ACC112 (cell line): ENCODE measurements around the gene RABGGTB.
A peak's percentile ranks its signal among the peaks of the same experiment; 100 is the strongest.
"Not testable (repeated sequence)": the region's sequence is repeated elsewhere in the genome, so short reads cannot be mapped to it uniquely, and the experiment has no call there.

Source experiments
- H2AFZ ChIP-seq: fragments of 200-600 bp; sonication (generic); one replicate; pipeline ENCODE4 v1.6.0; 2017; ENCODE audit warnings: antibody characterized with exemption, low read length; ENCODE audit not compliant: unreplicated experiment
- H3K27ac ChIP-seq: fragments of 200-600 bp; sonication (generic); 2 replicates; pipeline ENCODE4 v1.5.1; 2014; ENCODE audit warnings: low read depth, mild to moderate bottlenecking, antibody characterized with exemption, low read length, moderate library complexity
- H3K27me3 ChIP-seq: fragments of 200-600 bp; sonication (generic); 2 replicates; pipeline ENCODE4 v1.6.1; 2014; ENCODE audit warnings: mild to moderate bottlenecking, antibody characterized with exemption, low read length, moderate library complexity, mixed read lengths; ENCODE audit not compliant: insufficient read depth
- H3K36me3 ChIP-seq: fragments of 200-600 bp; sonication (generic); 2 replicates; pipeline ENCODE4 v1.6.1; 2016; ENCODE audit warnings: mild to moderate bottlenecking, antibody characterized with exemption, low read length, moderate library complexity, mixed read lengths; ENCODE audit not compliant: insufficient read depth
- H3K4me1 ChIP-seq: fragments of 200-600 bp; sonication (generic); one replicate; pipeline ENCODE4 v1.6.1; 2016; ENCODE audit warnings: low read length, mixed read lengths; ENCODE audit not compliant: insufficient read depth, unreplicated experiment, control insufficient read depth
- H3K4me3 ChIP-seq: fragments of 200-600 bp; sonication (generic); 2 replicates; pipeline ENCODE4 v1.5.1; 2014; ENCODE audit warnings: mild to moderate bottlenecking, low read depth, low read length
- H3K79me2 ChIP-seq: fragments of 200-600 bp; sonication (generic); one replicate; pipeline ENCODE4 v1.6.0; 2016; ENCODE audit warnings: low read length; ENCODE audit not compliant: control insufficient read depth, unreplicated experiment, insufficient read depth

Gene RABGGTB

GRCh38 chr1:75785983-75786853 is at the start of gene RABGGTB:
Gene RABGGTB (plus strand): TSS chr1:75786256. CDS start chr1:75786272, 16 bp downstream.
- peak within 1 kb of the TSS; percentile 58 for H3K27ac ChIP-seq
- peaks cover 26% of the 10 kb centered on the region for H3K4me1 ChIP-seq
- H2AFZ ChIP-seq, result peak within 1 kb of the TSS; percentile 94
- no peaks in the 10 kb centered on the region for H3K27me3 ChIP-seq
- H3K36me3 ChIP-seq, result peaks cover 31% of the 10 kb centered on the region
- H3K79me2 ChIP-seq, result peaks cover 51% of the 10 kb centered on the region
- H3K4me3 ChIP-seq, result peak within 1 kb of the TSS; percentile 93

- Histone ChIP-seq H2AFZ (no peak overlapping the region), H3K36me3 (peaks cover 3% of the 10 kb centered on the region; the same call in 1 of the 2 replicates)
These were observed 43.9 kb upstream of the RABGGTB start for GRCh38 chr1:75742047-75742625.

GRCh38 chr1:75745276-75745675 is 40.8 kb upstream of the RABGGTB start:
- Histone ChIP-seq H3K79me2 (no peaks in the 10 kb centered on the region), H3K4me1 (no peaks in the 10 kb centered on the region), H3K4me3 (no peak overlapping the region), H3K36me3 (peaks cover 3% of the 10 kb centered on the region; the same call in 1 of the 2 replicates), H3K27ac (no peak overlapping the region), H2AFZ (no peak overlapping the region), H3K27me3 (no peaks in the 10 kb centered on the region)

More at GRCh38 chr1:75742047-75742625, 43.9 kb upstream of the RABGGTB start:
- H3K27ac ChIP-seq, result no peak overlapping the region
- no peaks in the 10 kb centered on the region for H3K79me2 ChIP-seq
- no peaks in the 10 kb centered on the region for H3K4me1 ChIP-seq
- no peak overlapping the region for H3K4me3 ChIP-seq
- no peaks in the 10 kb centered on the region for H3K27me3 ChIP-seq

GRCh38 chr1:75757210-75757609 is 28.8 kb upstream of the RABGGTB start:
- not testable (repeated sequence) for H3K4me1 ChIP-seq, H3K27ac ChIP-seq, H2AFZ ChIP-seq, H3K79me2 ChIP-seq, H3K36me3 ChIP-seq, H3K27me3 ChIP-seq, H3K4me3 ChIP-seq

- H2AFZ ChIP-seq, H3K27ac ChIP-seq, H3K79me2 ChIP-seq, H3K4me3 ChIP-seq, H3K4me1 ChIP-seq, H3K27me3 ChIP-seq: not testable (repeated sequence)
- H3K36me3 ChIP-seq, result peaks cover 17% of the 10 kb centered on the region
These were observed 27.5 kb upstream of the RABGGTB start for GRCh38 chr1:75758543-75758942.

- Histone ChIP-seq H3K4me1 (peaks cover 16% of the 10 kb centered on the region), H3K36me3 (peaks cover 11% of the 10 kb centered on the region), H3K4me3 (no peak overlapping the region), H2AFZ (no peak overlapping the region), H3K27me3 (no peaks in the 10 kb centered on the region), H3K27ac (no peak overlapping the region), H3K79me2 (no peaks in the 10 kb centered on the region)
These were observed 21.9 kb upstream of the RABGGTB start for GRCh38 chr1:75764057-75764655.

GRCh38 chr1:75765697-75766355 is 20.2 kb upstream of the RABGGTB start:
- peak overlapping the region; percentile 50; the same call in 1 of the 2 replicates for H3K4me3 ChIP-seq
- peak overlapping the region; percentile 83 for H2AFZ ChIP-seq
- peaks cover 16% of the 10 kb centered on the region for H3K4me1 ChIP-seq
- H3K27ac ChIP-seq, result peak overlapping the region; percentile 84
- H3K79me2 ChIP-seq, result no peaks in the 10 kb centered on the region
- H3K27me3 ChIP-seq, result no peaks in the 10 kb centered on the region
- H3K36me3 ChIP-seq, result peaks cover 11% of the 10 kb centered on the region

- Histone ChIP-seq H3K4me1 (peaks cover 16% of the 10 kb centered on the region), H2AFZ (no peak overlapping the region), H3K27ac (no peak overlapping the region), H3K36me3 (peaks cover 6% of the 10 kb centered on the region), H3K27me3 (no peaks in the 10 kb centered on the region), H3K4me3 (no peak overlapping the region), H3K79me2 (no peaks in the 10 kb centered on the region)
These were observed 18.0 kb upstream of the RABGGTB start for GRCh38 chr1:75768016-75768415.

- Histone ChIP-seq H3K4me1 (peaks cover 7% of the 10 kb centered on the region), H3K27me3 (no peaks in the 10 kb centered on the region), H2AFZ (no peak overlapping the region), H3K27ac (no peak overlapping the region), H3K79me2 (no peaks in the 10 kb centered on the region), H3K36me3 (no peaks in the 10 kb centered on the region), H3K4me3 (no peak overlapping the region)
These were observed 15.3 kb upstream of the RABGGTB start for GRCh38 chr1:75770761-75771160.

GRCh38 chr1:75771978-75772377 is 14.1 kb upstream of the RABGGTB start:
- no peaks in the 10 kb centered on the region for H3K36me3 ChIP-seq
- no peak overlapping the region for H3K27ac ChIP-seq
- H3K4me1 ChIP-seq, result no peaks in the 10 kb centered on the region
- H3K4me3 ChIP-seq, result no peak overlapping the region
- H2AFZ ChIP-seq, result no peak overlapping the region
- H3K27me3 ChIP-seq, result no peaks in the 10 kb centered on the region
- H3K79me2 ChIP-seq, result no peaks in the 10 kb centered on the region
